Spleen (tissue), 11 donors: Measurements from ENCODE around the gene TRIM72. TPM values are rescaled to one million over a fixed set of nuclear protein-coding genes. Genes with fewer than 3 reads are reported as not detected.

Source experiments
- DNase-seq: peaks from one replicate; pipeline ENCODE4 v3.0.0-alpha.2; 2020
- H3K27ac ChIP-seq, 8 donors: fragments of 200-600 bp; sonication (generic) in 7 of 8; 1 replicate in 4 of 8; 2 replicates in 4 of 8; pipeline versions ENCODE4 v1.5.0 to v1.8.0; 2016 to 2021; ENCODE audit warnings: inconsistent platforms in 4 of 8, mild to moderate bottlenecking in 4 of 8, moderate library complexity in 1 of 8
- H3K27me3 ChIP-seq, 7 donors: fragments of 200-600 bp; sonication (generic) in 6 of 7; replicated peaks in 1 of 7; 1 replicate in 4 of 7; 2 replicates in 3 of 7; pipeline versions ENCODE4 v1.5.0 to v1.8.0; 2016 to 2021; ENCODE audit warnings: inconsistent platforms in 3 of 7, mild to moderate bottlenecking in 1 of 7
- H3K36me3 ChIP-seq, 6 donors: fragments of 200-600 bp; sonication (generic) in 5 of 6; 1 replicate in 4 of 6; 2 replicates in 2 of 6; pipeline versions ENCODE4 v1.5.0 to v1.8.0; 2016 to 2021; ENCODE audit warnings: inconsistent platforms in 2 of 6
- H3K4me1 ChIP-seq, 6 donors: fragments of 200-600 bp; sonication (generic) in 5 of 6; 1 replicate in 3 of 6; 2 replicates in 3 of 6; pipeline versions ENCODE4 v1.5.0 to v1.8.0; 2016 to 2021; ENCODE audit warnings: inconsistent platforms in 3 of 6
- H3K4me3 ChIP-seq, 8 donors: fragments of 200-600 bp; sonication (generic) in 7 of 8; 1 replicate in 4 of 8; 2 replicates in 4 of 8; pipeline versions ENCODE4 v1.5.0 to v1.8.0; 2016 to 2021; ENCODE audit warnings: inconsistent platforms in 4 of 8, mild to moderate bottlenecking in 4 of 8, moderate library complexity in 2 of 8
- H3K9me3 ChIP-seq, 8 donors: fragments of 200-600 bp; sonication (generic) in 7 of 8; 1 replicate in 4 of 8; 2 replicates in 4 of 8; pipeline versions ENCODE4 v1.5.0 to v1.8.0; 2016 to 2021; ENCODE audit warnings: inconsistent platforms in 4 of 8
- CTCF ChIP-seq, 11 experiments: fragments of 200-600 bp in 7 of 11; fragments of 450-650 bp in 4 of 11; sonication (generic) in 4 of 11; IDR thresholded peaks in 8 of 11; conservative IDR thresholded peaks in 3 of 11; 1 replicate in 7 of 11; 2 replicates in 4 of 11; pipeline versions ENCODE4 v1.4.0 to v1.8.0; 2016 to 2021; ENCODE audit warnings: antibody characterized with exemption in 11 of 11, inconsistent platforms in 4 of 11, mild to moderate bottlenecking in 1 of 11
- POLR2A ChIP-seq, 3 donors: fragments of 450-650 bp; IDR thresholded peaks; one replicate each; pipeline ENCODE4 v1.5.1; 2017; ENCODE audit warnings: antibody characterized with exemption in 3 of 3, mild to moderate bottlenecking in 1 of 3
- POLR2AphosphoS5 ChIP-seq, 3 donors: sonication (generic); formaldehyde crosslinking; IDR thresholded peaks; one replicate each; pipeline ENCODE4 v1.5.1; 2017; ENCODE audit warnings: antibody characterized with exemption in 3 of 3
- whole genome bisulfite sequencing, 5 donors: extraction: QIAGEN DNeasy Blood & Tissue Kit in 3 of 5; methylation state at CpG; one replicate each; pipeline versions ENCODE4 v1.1.5 to v1.1.7; 2013 to 2018; 5-methylcytosine and 5-hydroxymethylcytosine counted together
- intact Hi-C: fragments of 100-400 bp; cut with DNase I; formaldehyde crosslinking; loops from one replicate; pipeline ENCODE4 v1.15.0; 2023; ENCODE audit warnings: low total_unique reads
- polyA plus RNA-seq, 3 donors: library from polyadenylated mRNA; stranded (reverse); fragments of 200-250 nt; gene quantifications; one replicate each; pipeline ENCODE4 v1.2.1, GENCODE V29; 2013
- total RNA-seq, 7 donors: library from RNA; depleted of rRNA in 3 of 7; stranded (reverse); fragments of >200 nt in 3 of 7; fragmentation: NEBNext Ultra II Directional in 4 of 7; extraction: Animal tissue kit (Norgen Biotek cat#: 25700) in 4 of 7; gene quantifications; one replicate each; pipeline versions ENCODE4 v1.1.0 to v1.2.1, GENCODE V29; 2016 to 2021
- donor health status: healthy with polysubstance abuse.
- donor health status: DM: no; HTN: no; CAD: no; lungs with moderate emphysema.
- donor health status: DM: no; HTN: no; CAD: no.
- donor health status: Bipolar disorder and iron deficiency.
- donor health status: healthy.
- donor health status: DM: no; HTN: no; CAD: no.
- donor health status: DM: yes; HTN: yes; CAD: no.

Gene TRIM72
- total and polyA plus RNA-seq, 10 donors = 0.05 to 0.26 (median 0.13) TPM; not detected in 3

GRCh38 chr16:31187808-31188189, 26.1 kb upstream of the TRIM72 start:
- intact Hi-C loops = no loop called here
- WGBS, 5 donors = 87 to 89% (median 88%) methylated on average over 8 of the region's 8 CpGs
- DNase-seq = peak; percentile 4
- no peaks in the 10 kb centered on the region for H3K9me3 ChIP-seq
- peaks cover 21 to 99% (median 59%) of the 10 kb centered on the region in 6 donors for H3K4me1 ChIP-seq
- H3K27me3 ChIP-seq = no peaks in the 10 kb centered on the region
- peaks cover 15 to 100% (median 100%) of the 10 kb centered on the region in 6 donors for H3K36me3 ChIP-seq
- H3K27ac ChIP-seq = peak overlapping the region in 1 of 8 donors; percentile 7
- TF ChIP-seq CTCF (IDR thresholded peaks at IDR 0.05 in 8 of 11, conservative IDR thresholded peaks at IDR 0.05 in 3 of 11) = no peak
- TF ChIP-seq POLR2AphosphoS5 (IDR thresholded peaks at IDR 0.05) = peak in 1 of 3 donors; percentile 30
- H3K4me3 ChIP-seq = no peak overlapping the region

DNA sequence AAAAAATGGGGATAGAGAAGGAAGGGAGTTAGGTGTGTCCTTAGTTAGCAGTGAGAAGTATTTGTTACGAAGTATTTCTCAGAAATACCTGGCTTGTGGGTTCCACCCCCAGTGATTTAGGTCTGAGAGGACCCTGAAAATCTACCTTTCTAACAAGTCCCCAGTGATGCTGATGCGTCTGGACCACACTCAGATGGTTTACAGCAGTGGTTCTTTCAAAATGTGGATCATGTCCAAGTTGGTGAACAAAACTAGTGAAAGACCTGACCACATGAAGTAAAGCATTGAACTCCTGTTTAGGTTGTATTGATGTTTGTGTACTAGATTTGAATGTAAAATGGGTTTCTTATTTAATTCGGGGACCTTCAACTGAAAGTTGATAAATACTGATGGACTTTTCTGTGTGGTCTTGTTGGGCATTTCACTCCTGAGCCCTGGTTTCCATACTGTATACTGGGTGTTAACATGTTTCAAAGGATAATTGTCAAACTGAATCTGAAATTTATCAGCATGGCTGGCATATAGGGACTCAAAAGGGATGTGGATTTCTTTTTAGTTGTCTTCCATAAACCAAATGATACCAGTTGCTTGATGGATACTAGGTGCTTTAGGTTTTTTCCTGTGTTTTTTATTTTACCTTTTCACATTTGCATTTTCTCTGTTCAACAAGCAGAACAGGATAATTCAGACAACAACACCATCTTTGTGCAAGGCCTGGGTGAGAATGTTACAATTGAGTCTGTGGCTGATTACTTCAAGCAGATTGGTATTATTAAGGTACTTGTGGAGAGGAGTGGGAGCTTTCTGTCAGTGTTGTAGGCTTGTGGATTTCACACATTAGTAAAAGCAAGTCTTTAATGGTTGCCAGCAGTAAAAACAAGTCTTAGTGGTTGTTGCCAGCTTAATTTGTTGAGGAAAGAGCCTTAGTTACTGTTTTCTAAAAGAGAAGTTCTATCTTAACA, 25.2 kb upstream of the TRIM72 start:
- Histone ChIP-seq H3K27me3 (no peaks in the 10 kb centered on the region), H3K36me3 (peaks cover 15 to 100% (median 100%) of the 10 kb centered on the region in 6 donors), H3K4me1 (peaks cover 12 to 99% (median 53%) of the 10 kb centered on the region in 6 donors), H3K9me3 (no peaks in the 10 kb centered on the region), H3K27ac (peak overlapping the region in 2 of 8 donors; percentile 12 to 66), H3K4me3 (no peak overlapping the region)
- DNase-seq = no peak
- TF ChIP-seq POLR2AphosphoS5 (IDR thresholded peaks at IDR 0.05) (peak in 1 of 3 donors; percentile 25), POLR2A (IDR thresholded peaks at IDR 0.05) (no peak)
- intact Hi-C loops = no loop called here
- 85 to 91% (median 87%) methylated on average over 3 of the region's 3 CpGs for WGBS, 5 donors

DNA sequence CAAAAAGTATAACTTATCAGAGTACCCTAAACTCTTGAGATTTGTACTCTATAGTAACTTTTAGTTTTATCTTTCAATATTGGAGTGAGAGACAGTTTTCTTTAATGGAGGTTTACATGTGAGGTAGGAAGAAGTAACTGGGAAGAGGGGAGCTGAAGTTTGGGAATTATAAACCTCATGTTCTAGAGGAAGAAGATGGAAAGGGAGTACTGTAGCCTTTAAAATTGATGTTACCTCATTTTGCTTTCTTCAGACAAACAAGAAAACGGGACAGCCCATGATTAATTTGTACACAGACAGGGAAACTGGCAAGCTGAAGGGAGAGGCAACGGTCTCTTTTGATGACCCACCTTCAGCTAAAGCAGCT, 24.5 kb upstream of the TRIM72 start:
- DNase-seq = no peak
- TF ChIP-seq POLR2A (IDR thresholded peaks at IDR 0.05) = no peak
- H3K9me3 ChIP-seq = no peaks in the 10 kb centered on the region
- 81 to 93% (median 89%) methylated on average over 2 of the region's 2 CpGs for WGBS, 5 donors
- no peak overlapping the region for H3K4me3 ChIP-seq
- no peaks in the 10 kb centered on the region for H3K27me3 ChIP-seq
- H3K27ac ChIP-seq = peak overlapping the region in 1 of 8 donors; percentile 66
- intact Hi-C loops = no loop called here
- peaks cover 6 to 99% (median 48%) of the 10 kb centered on the region in 6 donors for H3K4me1 ChIP-seq
- peaks cover 15 to 100% (median 100%) of the 10 kb centered on the region in 6 donors for H3K36me3 ChIP-seq

DNA sequence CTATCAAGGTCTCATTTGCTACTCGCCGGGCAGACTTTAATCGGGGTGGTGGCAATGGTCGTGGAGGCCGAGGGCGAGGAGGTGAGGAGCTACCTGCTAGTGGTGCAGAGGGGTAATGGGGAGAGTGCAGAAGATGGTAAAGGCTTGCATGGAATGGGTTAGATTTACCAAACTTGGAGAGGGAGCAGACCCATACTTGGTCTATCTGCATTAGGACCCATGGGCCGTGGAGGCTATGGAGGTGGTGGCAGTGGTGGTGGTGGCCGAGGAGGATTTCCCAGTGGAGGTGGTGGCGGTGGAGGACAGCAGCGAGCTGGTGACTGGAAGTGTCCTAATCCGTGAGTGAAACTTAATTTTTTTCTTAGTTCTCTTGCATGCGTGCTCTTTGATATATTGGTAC, 23.9 kb upstream of the TRIM72 start:
- H3K36me3 ChIP-seq = peaks cover 15 to 100% (median 100%) of the 10 kb centered on the region in 6 donors
- 87 to 96% (median 93%) methylated on average over 12 of the region's 12 CpGs for WGBS, 5 donors
- peak; percentile 55 for DNase-seq

More for the DNA sequence above, 23.9 kb upstream of the TRIM72 start:
- no peaks in the 10 kb centered on the region for H3K9me3 ChIP-seq
- H3K4me1 ChIP-seq = peaks cover 4 to 98% (median 47%) of the 10 kb centered on the region in 6 donors
- no peak overlapping the region for H3K4me3 ChIP-seq
- intact Hi-C loops = no loop called here
- H3K27me3 ChIP-seq = no peaks in the 10 kb centered on the region
- H3K27ac ChIP-seq = peak overlapping the region in 3 of 8 donors; percentile 21 to 66 (median 40)
- TF ChIP-seq POLR2AphosphoS5 (IDR thresholded peaks at IDR 0.05) (peak; percentile 29 to 41 (median 36)), CTCF (IDR thresholded peaks at IDR 0.05 in 8 of 11, conservative IDR thresholded peaks at IDR 0.05 in 3 of 11) (no peak), POLR2A (IDR thresholded peaks at IDR 0.05) (no peak)
